Endothelial cell of umbilical vein (primary cell): Measurements from ENCODE around the gene BIRC3. TPM values are rescaled to one million over a fixed set of nuclear protein-coding genes. Genes with fewer than 3 reads are reported as not detected.

Experiments used
- BruUV-seq: library from RNA; stranded (reverse); fragments of 400-500 nt; replicated peaks from 2 replicates; lab custom pipeline; 2021; lab: Mats Ljungman, UMichigan
- CTCF ChIA-PET: fragments of 300-600, 350-600 bp; sonication (Branson Sonifier 250); formaldehyde crosslinking; loops from one replicate; lab custom pipeline; 2021; ENCODE audit warnings: antibody characterized with exemption, inconsistent platforms; lab: Charles Lee
- POLR2A ChIA-PET: fragments of 300-600, 350-600 bp; sonication (Branson Sonifier 250); formaldehyde crosslinking; loops from one replicate; lab custom pipeline; 2021; ENCODE audit warnings: antibody characterized with exemption, inconsistent platforms; lab: Charles Lee
- DNase-seq: peaks from one replicate; pipeline ENCODE4 v3.0.0-alpha.2; 2011; ENCODE audit warnings: low read depth, low spot score
- FAIRE-seq: peaks from 2 replicates; lab custom pipeline; 2011; peaks lifted over from hg19 to GRCh38; lab: Jason Lieb, UNC
- H2AFZ ChIP-seq: 2 replicates; pipeline ENCODE4 v1.6.0; 2012; ENCODE audit warnings: low read depth, low read length, control low read depth, inconsistent platforms
- H3K27ac ChIP-seq: 2 replicates; pipeline ENCODE4 v1.5.1; 2011; ENCODE audit warnings: low read depth, mild to moderate bottlenecking, control low read depth, low read length, moderate library complexity; ENCODE audit not compliant: insufficient read depth
- H3K27me3 ChIP-seq, 2 experiments: 2 replicates each; pipeline versions ENCODE4 v1.6.0 to v1.6.1; 2011; ENCODE audit warnings: low read length in 2 of 2, mixed read lengths in 1 of 2; ENCODE audit not compliant: control insufficient read depth in 2 of 2, insufficient read depth in 2 of 2
- H3K36me3 ChIP-seq, 2 experiments: 2 replicates in 1 of 2; 3 replicates in 1 of 2; pipeline ENCODE4 v1.5.1; 2011; ENCODE audit warnings: low read length in 2 of 2, mild to moderate bottlenecking in 1 of 2, moderate library complexity in 1 of 2; ENCODE audit not compliant: control insufficient read depth in 2 of 2, insufficient read depth in 2 of 2; ENCODE audit errors: extremely low read depth in 1 of 2
- H3K4me1 ChIP-seq: 3 replicates; pipeline ENCODE4 v1.5.1; 2011; ENCODE audit warnings: mild to moderate bottlenecking, low read length; ENCODE audit not compliant: control insufficient read depth, insufficient read depth; ENCODE audit errors: extremely low read depth
- H3K4me2 ChIP-seq: 2 replicates; pipeline ENCODE4 v1.6.1; 2011; ENCODE audit warnings: low read length, control low read depth, mixed read lengths; ENCODE audit not compliant: insufficient read depth
- H3K4me3 ChIP-seq, 3 experiments: fragments of 200-600 bp in 1 of 3; sonication (generic), shearing (Covaris generic) in 1 of 3; replicated peaks in 1 of 3; 2 replicates each; pipeline ENCODE4 v1.5.1; 2011 to 2016; ENCODE audit warnings: control low read depth in 3 of 3, low read length in 3 of 3, mild to moderate bottlenecking in 2 of 3, inconsistent platforms in 1 of 3, low read depth in 1 of 3, moderate library complexity in 1 of 3; ENCODE audit not compliant: insufficient read depth in 1 of 3
- H3K79me2 ChIP-seq: 2 replicates; pipeline ENCODE4 v1.6.0; 2012; ENCODE audit warnings: low read length, inconsistent platforms; ENCODE audit not compliant: control insufficient read depth, insufficient read depth
- H3K9ac ChIP-seq: replicated peaks from 2 replicates; pipeline ENCODE3; 2011; ENCODE audit warnings: low read length, control low read depth; ENCODE audit not compliant: insufficient read depth; ENCODE audit errors: extremely low read depth
- H3K9me1 ChIP-seq: replicated peaks from 3 replicates; pipeline ENCODE4 v1.6.0; 2011; ENCODE audit warnings: mild to moderate bottlenecking, low read length; ENCODE audit not compliant: control insufficient read depth, insufficient read depth; ENCODE audit errors: extremely low read depth
- H3K9me3 ChIP-seq: replicated peaks from 2 replicates; pipeline ENCODE4 v1.5.1; 2012; ENCODE audit warnings: low read length, inconsistent platforms; ENCODE audit not compliant: control insufficient read depth, insufficient read depth
- H4K20me1 ChIP-seq: replicated peaks from 2 replicates; pipeline ENCODE3; 2011; ENCODE audit warnings: mild to moderate bottlenecking, low read length; ENCODE audit not compliant: control insufficient read depth, insufficient read depth; ENCODE audit errors: extremely low read depth
- CTCF ChIP-seq, 2 donors: IDR thresholded peaks; 1 replicate in 1 of 2; 2 replicates in 1 of 2; pipeline ENCODE4 v1.5.1; 2011; ENCODE audit warnings: low read length in 2 of 2, mild to moderate bottlenecking in 2 of 2, moderate library complexity in 2 of 2, control low read depth in 1 of 2, inconsistent platforms in 1 of 2, low read depth in 1 of 2; ENCODE audit not compliant: insufficient read depth in 1 of 2; ENCODE audit errors: extremely low read depth in 1 of 2
- EZH2 ChIP-seq: IDR thresholded peaks from 2 replicates; pipeline ENCODE4 v1.6.1; 2012; ENCODE audit warnings: borderline replicate concordance, low read depth, mild to moderate bottlenecking, moderate library complexity, low read length, inconsistent platforms; ENCODE audit not compliant: severe bottlenecking
- FOS ChIP-seq: IDR thresholded peaks from 2 replicates; pipeline ENCODE4 v1.6.1; 2011; ENCODE audit warnings: mild to moderate bottlenecking, low read length, moderate library complexity, borderline replicate concordance; ENCODE audit not compliant: insufficient read depth
- GATA2 ChIP-seq: IDR thresholded peaks from 2 replicates; pipeline ENCODE4 v1.7.0; 2011; ENCODE audit warnings: low read depth, mild to moderate bottlenecking, moderate library complexity, mixed read lengths, low read length; ENCODE audit not compliant: insufficient read length, insufficient read depth
- JUN ChIP-seq: IDR thresholded peaks from 2 replicates; pipeline ENCODE4 v1.6.1; 2011; ENCODE audit warnings: borderline replicate concordance, low read depth; ENCODE audit not compliant: insufficient read length, insufficient read depth
- MAX ChIP-seq: IDR thresholded peaks from 2 replicates; pipeline ENCODE4 v1.6.1; 2011; ENCODE audit not compliant: insufficient read depth, insufficient read length
- MYC ChIP-seq: IDR thresholded peaks from one replicate; pipeline ENCODE4 v1.6.1; 2011; ENCODE audit warnings: mild to moderate bottlenecking, low read depth, low read length
- POLR2A ChIP-seq: IDR thresholded peaks from 2 replicates; pipeline ENCODE4 v1.6.1; 2012; ENCODE audit warnings: low read depth, mild to moderate bottlenecking, control low read depth, low read length
- POLR2AphosphoS5 ChIP-seq: IDR thresholded peaks from 2 replicates; pipeline ENCODE4 v1.6.1; 2012; ENCODE audit warnings: low read depth, mild to moderate bottlenecking, control low read depth, low read length, moderate library complexity; ENCODE audit not compliant: insufficient read depth
- dilution Hi-C: fragments of 300-500 bp; cut with MboI; formaldehyde crosslinking; loops from one replicate; pipeline ENCODE4 v1.15.0; 2019; ENCODE audit warnings: low sequenced_read_pairs; ENCODE audit not compliant: extremely low pct_ligation_motif_present
- intact Hi-C: fragments of 100-400 bp; cut with micrococcal nuclease; formaldehyde crosslinking; loops from one replicate; pipeline ENCODE4 v1.10.0; 2022
- polyA plus RNA-seq, 4 experiments: library from polyadenylated mRNA; depleted of rRNA in 3 of 4; stranded (reverse) in 3 of 4; unstranded in 1 of 4; fragments of >200 nt; gene quantifications; 2 replicates each; pipeline versions ENCODE4 v1.2.1 to v1.2.3, GENCODE V29; 2011 to 2012; ENCODE audit warnings: missing spikeins in 1 of 4
- total RNA-seq: library from RNA; stranded (reverse); gene quantifications from 2 replicates; pipeline ENCODE4 v1.2.3, GENCODE V29; 2021

The BIRC3 gene
- total and polyA plus RNA-seq, 2 donors (not counting 3 experiments of a cell fraction or from before 2014, with no cell fraction given), result 0.28 to 1.4 TPM

GRCh38 chr11:102345904-102346303 lies 28.6 kb downstream of the BIRC3 start:
- POLR2A ChIA-PET, result no interaction called here
- intact Hi-C loops, result loop anchor here (1.0 to 5.0 kb wide), 9 partner anchors 39 to 483 kb away; partner anchors contain the start of genes MMP1 and YAP1
- no TSS peak for BruUV-seq

More at GRCh38 chr11:102345904-102346303, 28.6 kb downstream of the BIRC3 start:
- Histone ChIP-seq H3K27me3 (no peaks in the 10 kb centered on the region), H3K4me2 (peak overlapping the region; percentile 93), H3K4me3 (peak overlapping the region; percentile 23 to 99 (median 69)), H3K9ac (peak overlapping the region; percentile 95), H3K4me1 (peaks cover 43% of the 10 kb centered on the region), H3K27ac (peak overlapping the region; percentile 89), H3K36me3 (peaks cover 0 to 4% of the 10 kb centered on the region in 2 experiments), H4K20me1 (peaks cover 4% of the 10 kb centered on the region), H3K9me1 (no peaks in the 10 kb centered on the region), H3K9me3 (no peaks in the 10 kb centered on the region), H2AFZ (no peak overlapping the region), H3K79me2 (peaks cover 36% of the 10 kb centered on the region)
- TF ChIP-seq POLR2A (peak; percentile 68), CTCF (IDR thresholded peaks at IDR 0.05; ENCODE audit: extremely low read depth in 1 of 2, insufficient read depth in 1 of 2, low read depth in 1 of 2, low read length in 2 of 2) (no peak), MAX (no peak), POLR2AphosphoS5 (peak; percentile 85), FOS (peak; percentile 92), JUN (peak; percentile 81), MYC (no peak), GATA2 (peak; percentile 22), EZH2 (no peak)
- peak; percentile 75 for FAIRE-seq
- dilution Hi-C loops, result no loop called here
- CTCF ChIA-PET, result interaction anchor here (0.7 to 2.1 kb wide), 3 partner anchors 21 to 267 kb away, joined by 3 to 6 read pairs (median 5); no protein-coding TSS in a partner anchor
- peak; percentile 89 for DNase-seq
